OCI-LY1 (cell line): ENCODE measurements around the gene CROCC.

Experiments used
- CTCF ChIP-seq: fragments of 200-600 bp; sonication (generic), shearing (Covaris generic); IDR thresholded peaks from 2 replicates; pipeline ENCODE4 v1.5.1; 2017; ENCODE audit warnings: mild to moderate bottlenecking, antibody characterized with exemption, low read length, moderate library complexity, mixed read lengths
- EZH2 ChIP-seq: fragments of 200-600 bp; sonication (generic), shearing (Covaris generic); IDR thresholded peaks from 2 replicates; pipeline ENCODE4 v1.8.0; 2017; ENCODE audit warnings: borderline replicate concordance, mixed run types, mild to moderate bottlenecking, antibody characterized with exemption, low read length, moderate library complexity, mixed read lengths

- TF ChIP-seq CTCF (no peak), EZH2 (no peak)
Observed at GRCh38 chr1:17002524-17002902, 80.8 kb downstream of the CROCC start.
